Glomerular visceral epithelial cell (primary cell): ENCODE data around the gene CD300LB.
"Not testable (repeated sequence)": the region's sequence is repeated elsewhere in the genome, so short reads cannot be mapped to it uniquely, and the experiment has no call there.

ENCODE experiments used
- DNase-seq: peaks from one replicate; pipeline ENCODE4 v3.0.0-alpha.2; 2016; ENCODE audit errors: extremely low spot score

Gene CD300LB

GRCh38 chr17:74525781-74526288, 5.4 kb downstream of the CD300LB start:
- DNase-seq: no peak

GRCh38 chr17:74525465-74525725, 5.9 kb downstream of the CD300LB start:
- DNase-seq: no peak

GRCh38 chr17:74524653-74525464, 6.4 kb downstream of the CD300LB start:
- no peak for DNase-seq

GRCh38 chr17:74523308-74523707, 8.0 kb downstream of the CD300LB start:
- no peak for DNase-seq

GRCh38 chr17:74522381-74523105, 8.7 kb downstream of the CD300LB start:
- no peak for DNase-seq

- no peak for DNase-seq
Measured at GRCh38 chr17:74521701-74522201, 9.5 kb downstream of the CD300LB start.

GRCh38 chr17:74520790-74521480, 10.3 kb downstream of the CD300LB start:
- no peak for DNase-seq

GRCh38 chr17:74520016-74520434, 11.2 kb downstream of the CD300LB start:
- no peak for DNase-seq

- DNase-seq: not testable (repeated sequence)
Measured at GRCh38 chr17:74518413-74518981, 12.8 kb downstream of the CD300LB start.

- no peak for DNase-seq
Measured at GRCh38 chr17:74516561-74517328, 14.5 kb downstream of the CD300LB start.

GRCh38 chr17:74515941-74516340, 15.3 kb downstream of the CD300LB start:
- no peak for DNase-seq

- DNase-seq: no peak
Measured at GRCh38 chr17:74514632-74515334, 16.5 kb downstream of the CD300LB start.

- peak; percentile 36 for DNase-seq
Measured at GRCh38 chr17:74513987-74514631, 17.2 kb downstream of the CD300LB start.

GRCh38 chr17:74512624-74513091, 18.6 kb downstream of the CD300LB start:
- DNase-seq: peak; percentile 58

GRCh38 chr17:74512036-74512435, 19.2 kb downstream of the CD300LB start:
- no peak for DNase-seq

GRCh38 chr17:74508156-74508555, 23.1 kb downstream of the CD300LB start:
- no peak for DNase-seq

- DNase-seq: not testable (repeated sequence)
Measured at GRCh38 chr17:74503949-74504348, 27.3 kb downstream of the CD300LB start.

- DNase-seq: no peak
Measured at GRCh38 chr17:74502861-74503260, 28.4 kb downstream of the CD300LB start.

- no peak for DNase-seq
Measured at GRCh38 chr17:74499992-74500391, 31.3 kb downstream of the CD300LB start.

- no peak for DNase-seq
Measured at GRCh38 chr17:74497471-74497870, 33.8 kb downstream of the CD300LB start.
